HG03460 (cell line): ENCODE data around the gene EPHA2.
"Not testable (repeated sequence)": the region's sequence is repeated elsewhere in the genome, so short reads cannot be mapped to it uniquely, and the experiment has no call there.

ENCODE experiments used
- ATAC-seq: cut with Tn5 transposase; IDR thresholded peaks from one replicate; pipeline ENCODE4 v1.9.1; 2021; ENCODE audit not compliant: unreplicated experiment

The EPHA2 gene

GRCh38 chr1:16168622-16169360 lies 12.9 kb upstream of the EPHA2 start:
- ATAC-seq, result no peak

GRCh38 chr1:16168144-16168495 lies 12.3 kb upstream of the EPHA2 start:
- ATAC-seq, result not testable (repeated sequence)

DNA sequence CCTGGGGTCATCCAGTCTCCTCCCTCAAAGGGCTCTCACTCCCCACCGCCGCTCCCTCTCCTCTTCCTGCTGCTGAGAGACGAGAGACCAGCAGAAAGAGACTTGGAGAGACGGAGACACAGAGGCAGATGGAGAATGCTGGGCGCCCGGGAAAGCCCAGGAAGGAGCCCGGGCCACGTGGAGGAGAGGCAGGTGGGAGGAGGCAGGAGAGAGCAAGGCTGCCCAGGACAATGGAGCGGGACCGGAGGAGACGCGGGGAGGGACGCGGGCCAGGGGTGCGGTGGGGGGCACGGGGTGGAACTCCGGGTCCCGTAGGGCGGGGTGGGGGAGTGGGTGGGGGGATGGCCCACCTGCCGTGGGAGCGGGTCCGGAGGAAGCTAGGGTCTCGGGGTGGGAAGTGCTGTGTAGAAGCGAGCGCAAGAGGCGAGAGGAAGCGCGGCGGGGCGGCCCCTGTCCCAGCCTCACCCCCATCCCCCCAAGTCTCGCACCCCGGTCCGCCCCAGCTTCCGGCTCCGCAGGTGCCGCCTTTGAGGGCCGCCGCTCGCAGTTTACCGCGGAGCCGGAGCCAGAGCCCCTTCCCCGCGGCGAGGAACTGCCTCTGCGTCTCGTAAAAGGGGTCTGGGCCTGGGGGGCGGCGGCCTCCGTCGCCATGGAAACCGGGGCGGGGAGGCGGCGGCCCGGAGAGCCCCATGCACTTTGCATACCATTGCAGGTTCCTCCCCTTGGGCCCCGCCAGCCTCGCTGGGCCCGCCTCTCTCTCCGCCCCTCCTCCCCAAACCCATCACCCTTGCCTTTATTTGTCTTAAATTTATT lies 11.7 kb upstream of the EPHA2 start:
- ATAC-seq, result peak; percentile 68

- no peak for ATAC-seq
Observed at GRCh38 chr1:16166117-16166516, 10.2 kb upstream of the EPHA2 start.

DNA sequence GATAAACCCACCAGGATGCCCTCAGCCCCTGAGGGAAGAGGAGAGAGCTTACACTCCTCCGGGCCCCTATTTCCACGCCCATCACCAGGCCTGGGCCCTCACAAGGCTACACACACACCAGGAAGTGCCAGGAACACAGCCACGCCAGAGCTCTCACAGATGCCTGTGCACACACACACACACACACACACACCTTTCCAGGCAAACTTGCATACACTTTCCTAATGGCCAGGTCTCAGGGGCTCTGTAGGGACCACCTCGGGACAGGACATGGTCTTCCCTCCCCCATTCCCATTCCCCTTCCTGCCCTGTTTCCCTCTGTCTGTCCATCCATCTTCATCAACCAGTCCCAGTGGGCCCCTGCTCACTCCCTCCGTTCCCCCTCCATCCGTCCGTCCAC lies 9.7 kb upstream of the EPHA2 start:
- ATAC-seq, result no peak

DNA sequence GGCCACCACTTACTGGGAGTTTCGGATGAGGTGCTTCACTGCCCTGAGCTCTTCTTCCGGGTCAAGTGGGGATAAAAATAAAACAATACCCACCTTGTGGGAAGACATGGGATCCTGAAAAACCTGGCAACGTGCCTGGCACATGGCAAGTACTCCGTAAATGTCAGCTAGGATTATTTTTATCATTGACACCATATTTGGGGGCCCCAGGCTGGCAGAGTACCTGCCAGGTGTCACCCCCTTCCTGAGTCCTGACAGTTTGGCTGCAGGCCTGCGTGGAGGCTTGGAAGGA lies 9.2 kb upstream of the EPHA2 start:
- no peak for ATAC-seq

GRCh38 chr1:16164213-16165072 lies 8.6 kb upstream of the EPHA2 start:
- no peak for ATAC-seq

GRCh38 chr1:16163608-16164212 lies 7.8 kb upstream of the EPHA2 start:
- ATAC-seq, result not testable (repeated sequence)

GRCh38 chr1:16162163-16162822 lies 6.4 kb upstream of the EPHA2 start:
- no peak for ATAC-seq

GRCh38 chr1:16161717-16162116 lies 5.8 kb upstream of the EPHA2 start:
- ATAC-seq, result no peak

- ATAC-seq, result no peak
Observed at GRCh38 chr1:16158993-16159831, 3.3 kb upstream of the EPHA2 start.

DNA sequence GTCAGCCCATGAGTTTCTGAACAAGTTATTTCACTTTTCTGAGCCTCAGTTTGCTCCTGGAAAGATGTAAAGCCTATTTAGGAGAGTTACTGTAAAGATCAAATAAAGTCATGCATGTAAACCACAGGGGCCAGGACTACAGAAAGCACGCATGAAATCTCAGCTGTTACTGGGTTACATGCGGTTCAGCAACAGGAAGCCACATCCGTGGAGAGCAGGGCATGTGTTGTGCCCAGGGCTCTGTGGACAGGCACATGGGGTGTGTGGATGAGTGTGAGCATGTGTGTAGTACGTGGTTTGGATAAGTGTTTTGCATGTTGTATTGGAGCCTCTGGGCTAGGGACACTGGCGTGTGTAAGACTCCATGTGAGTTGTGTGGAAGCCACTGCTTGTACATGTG lies 2.2 kb upstream of the EPHA2 start:
- no peak for ATAC-seq

- no peak for ATAC-seq
Observed at GRCh38 chr1:16156848-16157495, 1.1 kb upstream of the EPHA2 start.

DNA sequence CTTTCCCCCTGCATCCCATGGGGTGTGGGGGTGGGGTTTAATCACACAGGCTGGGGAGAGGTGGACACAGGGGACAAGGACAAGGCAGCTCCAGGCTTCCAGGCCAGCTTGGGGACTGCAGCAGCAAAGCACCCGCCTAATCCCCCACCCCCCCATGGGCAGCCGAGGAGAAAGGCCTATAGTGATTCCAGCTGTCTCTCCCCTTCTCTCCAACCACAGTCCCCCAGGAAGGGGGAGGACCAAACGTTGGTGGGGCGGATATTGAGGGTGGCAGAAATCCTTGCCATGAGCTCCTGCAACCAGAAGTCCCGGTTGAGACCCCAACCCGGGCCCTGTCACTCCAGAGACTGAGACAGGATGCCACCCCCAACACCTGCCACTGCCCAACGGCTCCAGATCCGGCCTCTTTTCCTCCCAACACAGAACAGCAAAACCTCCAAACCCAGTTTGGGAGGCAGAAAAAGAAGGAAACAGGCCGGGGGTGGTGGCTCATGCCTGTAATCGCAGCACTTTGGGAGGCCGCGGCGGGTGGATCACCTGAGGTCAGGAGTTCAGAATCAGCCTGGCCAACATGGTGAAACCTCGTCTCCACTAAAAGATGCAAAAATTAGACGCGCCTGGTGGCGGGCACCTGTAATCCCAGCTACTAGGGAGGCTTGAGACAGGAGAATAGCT lies 1.7 kb downstream of the EPHA2 start:
- ATAC-seq, result no peak

DNA sequence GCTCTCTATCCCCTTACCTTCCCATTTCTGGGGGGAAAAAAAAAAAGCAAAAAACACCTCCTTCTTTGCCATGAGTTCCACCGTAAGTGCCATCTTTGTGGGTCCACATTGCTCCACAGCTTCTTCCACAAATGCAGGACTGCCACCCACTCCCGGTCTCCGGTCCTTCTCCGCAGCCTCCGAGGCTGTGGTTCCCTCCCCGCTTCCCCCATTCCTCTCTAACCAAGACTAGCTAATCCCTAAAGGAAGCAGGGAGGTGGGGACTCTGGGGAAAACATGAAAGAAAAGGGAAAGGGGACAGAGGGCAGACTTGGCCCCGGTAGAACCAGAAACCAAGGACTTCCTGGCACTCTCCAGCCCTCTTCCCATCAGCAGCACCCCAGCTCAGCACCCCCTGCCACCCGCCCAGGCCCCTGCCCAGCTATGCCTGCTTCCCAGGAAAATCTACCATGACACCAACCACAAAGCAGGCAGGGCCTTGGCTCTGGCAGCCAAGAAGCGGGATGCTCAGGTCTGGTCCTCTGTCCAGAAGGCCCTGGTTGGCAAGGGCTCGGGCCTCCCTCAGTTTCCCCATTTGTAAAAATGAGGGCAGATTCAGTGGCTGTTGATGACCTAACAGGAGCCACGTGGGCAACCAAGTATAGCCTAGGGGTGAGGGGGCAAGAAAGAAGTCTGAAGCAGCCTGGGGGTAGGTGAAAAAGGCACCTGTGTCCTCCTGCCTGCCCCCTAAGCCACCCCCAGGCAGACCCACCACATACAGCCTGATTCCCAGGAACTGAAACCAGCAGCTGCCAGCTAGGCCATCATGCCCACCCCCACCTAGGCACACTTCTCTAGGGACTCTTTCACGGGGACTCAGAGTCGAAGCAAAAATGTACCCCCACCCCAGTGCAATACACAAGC lies 2.5 kb downstream of the EPHA2 start:
- no peak for ATAC-seq

GRCh38 chr1:16152481-16153087 lies 3.3 kb downstream of the EPHA2 start:
- no peak for ATAC-seq

DNA sequence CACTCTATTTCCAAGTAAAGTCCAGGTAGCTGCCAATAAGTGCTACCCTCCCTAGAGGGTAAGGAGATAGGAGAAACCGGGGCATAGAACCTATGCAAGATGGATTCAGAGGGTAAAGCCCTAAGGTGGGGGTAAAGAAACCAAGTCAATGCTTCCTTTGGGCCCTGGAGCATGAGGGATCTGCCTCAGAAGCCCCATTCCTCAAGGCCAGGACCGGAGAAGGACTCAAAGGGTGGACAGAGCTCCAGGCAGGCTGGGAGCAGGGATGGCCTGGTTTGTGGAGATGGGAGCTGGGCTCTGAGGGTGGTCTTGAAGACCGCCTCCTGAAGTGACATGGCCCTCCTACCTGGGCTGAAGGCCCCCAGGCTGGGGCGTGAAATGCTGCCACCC lies 3.9 kb downstream of the EPHA2 start:
- no peak for ATAC-seq
